Nephron progenitor cell (in vitro differentiated cells): ENCODE data around the gene THOC2.

ENCODE experiments used
- DNase-seq: peaks from one replicate; pipeline ENCODE4 v3.0.0; 2021
- H3K27ac Mint-ChIP-seq: 2 replicates; pipeline ENCODE4 v1.8.0; 2021; ENCODE audit warnings: mild to moderate bottlenecking, moderate library complexity, mixed read lengths
- H3K27me3 Mint-ChIP-seq: 2 replicates; pipeline ENCODE4 v1.8.0; 2021; ENCODE audit warnings: mild to moderate bottlenecking, low read depth, mixed read lengths; ENCODE audit not compliant: poor library complexity
- H3K36me3 Mint-ChIP-seq: 2 replicates; pipeline ENCODE4 v1.8.0; 2021; ENCODE audit warnings: low read depth, mixed read lengths
- H3K4me1 Mint-ChIP-seq: 2 replicates; pipeline ENCODE4 v1.8.0; 2021; ENCODE audit warnings: mixed read lengths
- H3K4me3 Mint-ChIP-seq: 2 replicates; pipeline ENCODE4 v1.8.0; 2021; ENCODE audit warnings: mild to moderate bottlenecking, moderate library complexity, mixed read lengths
- H3K9me3 Mint-ChIP-seq: 2 replicates; pipeline ENCODE4 v1.8.0; 2021; ENCODE audit warnings: mild to moderate bottlenecking, moderate library complexity, mixed read lengths
- CTCF ChIP-seq: fragments of 200-600 bp; sonication (generic); IDR thresholded peaks from 2 replicates; pipeline ENCODE4 v1.5.0; 2021; ENCODE audit warnings: antibody characterized with exemption

The THOC2 gene

GRCh38 chrX:123749643-123750042, 16.8 kb upstream of the THOC2 start:
- no peak for TF ChIP-seq CTCF
- no peaks in the 10 kb centered on the region for H3K4me1 Mint-ChIP-seq
- H3K4me3 Mint-ChIP-seq = no peak overlapping the region
- H3K9me3 Mint-ChIP-seq = peaks cover 52% of the 10 kb centered on the region
- DNase-seq = no peak
- H3K36me3 Mint-ChIP-seq = no peaks in the 10 kb centered on the region
- no peaks in the 10 kb centered on the region for H3K27me3 Mint-ChIP-seq
- no peak overlapping the region for H3K27ac Mint-ChIP-seq

DNA sequence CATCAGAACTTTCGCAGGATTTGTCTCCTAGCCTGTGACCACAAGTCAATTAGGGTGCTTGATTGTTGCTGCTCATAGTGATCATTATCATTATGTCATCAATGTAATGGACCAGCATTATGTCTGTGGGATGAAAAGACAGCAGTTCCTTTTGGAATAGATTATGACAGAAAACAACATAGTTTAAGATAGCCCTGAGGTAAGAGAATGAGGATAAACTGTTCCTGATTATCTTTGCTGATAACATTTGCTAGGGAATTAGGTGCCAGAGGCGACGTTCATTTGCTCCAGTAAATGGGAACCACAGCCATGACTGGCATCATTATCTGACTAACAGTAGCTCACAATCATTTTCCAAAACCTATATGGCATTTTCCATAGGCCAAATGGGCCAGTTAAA, 12.7 kb upstream of the THOC2 start:
- H3K4me1 Mint-ChIP-seq = no peaks in the 10 kb centered on the region
- H3K27me3 Mint-ChIP-seq = peaks cover 3% of the 10 kb centered on the region
- H3K9me3 Mint-ChIP-seq = peaks cover 54% of the 10 kb centered on the region
- H3K4me3 Mint-ChIP-seq = no peak overlapping the region
- TF ChIP-seq CTCF = no peak
- DNase-seq = no peak
- no peak overlapping the region for H3K27ac Mint-ChIP-seq
- H3K36me3 Mint-ChIP-seq = no peaks in the 10 kb centered on the region

DNA sequence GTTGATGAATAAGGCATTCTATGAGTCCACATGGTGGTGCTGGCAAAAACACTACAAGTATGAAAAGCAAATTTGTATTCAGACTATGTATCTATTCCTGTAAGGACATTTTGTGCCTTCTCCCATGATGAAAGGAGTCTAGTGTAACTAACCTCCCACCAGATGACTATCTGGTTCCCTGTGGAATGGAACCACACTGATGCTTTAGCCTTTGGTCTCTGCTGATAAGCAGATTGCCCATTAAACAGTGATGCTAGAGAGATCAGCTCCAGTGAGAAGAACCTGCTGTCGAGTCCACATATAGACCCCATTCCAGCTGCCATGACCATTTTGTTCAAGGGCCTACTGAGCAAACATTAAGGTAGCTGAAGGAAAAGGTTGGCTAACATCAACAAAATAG, 10.5 kb upstream of the THOC2 start:
- Mint-ChIP-seq H3K27ac (no peak overlapping the region), H3K9me3 (peaks cover 58% of the 10 kb centered on the region), H3K27me3 (peaks cover 3% of the 10 kb centered on the region), H3K4me1 (no peaks in the 10 kb centered on the region), H3K36me3 (no peaks in the 10 kb centered on the region), H3K4me3 (no peak overlapping the region)
- no peak for TF ChIP-seq CTCF
- no peak for DNase-seq

DNA sequence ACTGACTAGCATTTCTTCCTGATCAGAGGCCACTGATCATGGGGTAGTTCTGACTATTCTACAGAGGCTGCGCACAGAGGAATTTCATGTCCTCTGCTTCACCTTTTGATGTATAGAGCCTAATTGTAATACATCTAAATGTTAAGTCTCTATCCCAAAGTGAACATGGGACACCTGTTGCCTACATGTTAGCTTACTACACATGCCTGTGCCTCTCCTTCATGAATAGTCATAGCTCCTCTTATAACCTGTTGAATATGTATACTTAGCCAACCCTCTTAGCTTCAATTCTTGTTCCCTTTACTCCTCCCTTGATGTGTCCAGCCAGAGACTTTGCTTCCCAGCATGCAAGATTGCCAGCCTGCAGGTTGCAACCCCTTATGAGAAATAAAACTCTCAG, 9.6 kb upstream of the THOC2 start:
- Mint-ChIP-seq H3K9me3 (peaks cover 58% of the 10 kb centered on the region), H3K27ac (no peak overlapping the region), H3K4me1 (no peaks in the 10 kb centered on the region), H3K36me3 (no peaks in the 10 kb centered on the region), H3K27me3 (peaks cover 3% of the 10 kb centered on the region), H3K4me3 (no peak overlapping the region)
- DNase-seq = no peak
- no peak for TF ChIP-seq CTCF

- Mint-ChIP-seq H3K4me3 (no peak overlapping the region), H3K27ac (no peak overlapping the region), H3K4me1 (no peaks in the 10 kb centered on the region), H3K36me3 (no peaks in the 10 kb centered on the region), H3K27me3 (peaks cover 3% of the 10 kb centered on the region), H3K9me3 (peaks cover 58% of the 10 kb centered on the region)
- DNase-seq = no peak
- TF ChIP-seq CTCF = no peak
Measured at GRCh38 chrX:123740536-123740935, 7.7 kb upstream of the THOC2 start.

GRCh38 chrX:123740006-123740405, 7.2 kb upstream of the THOC2 start:
- TF ChIP-seq CTCF = no peak
- Mint-ChIP-seq H3K4me1 (no peaks in the 10 kb centered on the region), H3K27me3 (peaks cover 3% of the 10 kb centered on the region), H3K9me3 (peaks cover 59% of the 10 kb centered on the region), H3K36me3 (no peaks in the 10 kb centered on the region), H3K27ac (no peak overlapping the region), H3K4me3 (no peak overlapping the region)
- no peak for DNase-seq
